Stimulated activated naive CD8-positive, alpha-beta T cell treated with anti-CD3 and anti-CD28 coated beads, Interleukin-15, Interleukin-2, amounts not matched to agents 100 ng/mL and 50 ng/mL, for 24 hours (primary cell): ENCODE data around the gene PALLD.
"Not testable (repeated sequence)": the region's sequence is repeated elsewhere in the genome, so short reads cannot be mapped to it uniquely, and the experiment has no call there.

Source experiments
- H3K27ac Mint-ChIP-seq: one replicate; pipeline ENCODE4 v1.8.0; 2021; ENCODE audit warnings: mild to moderate bottlenecking, mixed read lengths
- H3K27me3 Mint-ChIP-seq: one replicate; pipeline ENCODE4 v1.8.0; 2021; ENCODE audit warnings: mixed read lengths
- H3K36me3 Mint-ChIP-seq: one replicate; pipeline ENCODE4 v1.8.0; 2021; ENCODE audit warnings: low read depth, mixed read lengths
- H3K4me1 Mint-ChIP-seq: one replicate; pipeline ENCODE4 v1.8.0; 2021; ENCODE audit warnings: low read depth, mixed read lengths
- H3K4me3 Mint-ChIP-seq: one replicate; pipeline ENCODE4 v1.8.0; 2021; ENCODE audit warnings: mild to moderate bottlenecking, mixed read lengths
- H3K9me3 Mint-ChIP-seq: one replicate; pipeline ENCODE4 v1.8.0; 2021; ENCODE audit warnings: mixed read lengths

PALLD gene

GRCh38 chr4:168496834-168497233 is at the start of gene PALLD:
TSS of gene PALLD (plus strand) at chr4:168497052.
- Mint-ChIP-seq H3K4me1 (no peaks in the 10 kb centered on the region), H3K4me3 (no peak within 1 kb of the TSS), H3K36me3 (no peaks in the 10 kb centered on the region), H3K9me3 (no peaks in the 10 kb centered on the region), H3K27ac (no peak within 1 kb of the TSS), H3K27me3 (peaks cover 15% of the 10 kb centered on the region)

GRCh38 chr4:168449063-168449462 is 47.8 kb upstream of the PALLD start:
- peaks cover 36% of the 10 kb centered on the region for H3K4me1 Mint-ChIP-seq
- not testable (repeated sequence) for H3K27me3 Mint-ChIP-seq, H3K4me3 Mint-ChIP-seq, H3K9me3 Mint-ChIP-seq, H3K27ac Mint-ChIP-seq
- H3K36me3 Mint-ChIP-seq, result peaks cover 25% of the 10 kb centered on the region

GRCh38 chr4:168449719-168450452 is 47.0 kb upstream of the PALLD start:
- H3K9me3 Mint-ChIP-seq, result no peaks in the 10 kb centered on the region
- H3K36me3 Mint-ChIP-seq, result peaks cover 33% of the 10 kb centered on the region

GRCh38 chr4:168451331-168451730 is 45.5 kb upstream of the PALLD start:
- Mint-ChIP-seq H3K27me3 (no peaks in the 10 kb centered on the region), H3K36me3 (peaks cover 39% of the 10 kb centered on the region), H3K27ac (peak overlapping the region; percentile 89), H3K4me1 (peaks cover 36% of the 10 kb centered on the region), H3K4me3 (peak overlapping the region; percentile 39), H3K9me3 (no peaks in the 10 kb centered on the region)

More at GRCh38 chr4:168449719-168450452, 47.0 kb upstream of the PALLD start:
- H3K4me1 Mint-ChIP-seq, result peaks cover 36% of the 10 kb centered on the region
- no peak overlapping the region for H3K4me3 Mint-ChIP-seq
- H3K27ac Mint-ChIP-seq, result peak overlapping the region; percentile 50
- H3K27me3 Mint-ChIP-seq, result no peaks in the 10 kb centered on the region

- H3K27ac Mint-ChIP-seq, result peak overlapping the region; percentile 89
- H3K4me3 Mint-ChIP-seq, result peak overlapping the region; percentile 39
- H3K9me3 Mint-ChIP-seq, result no peaks in the 10 kb centered on the region
- peaks cover 36% of the 10 kb centered on the region for H3K4me1 Mint-ChIP-seq
- H3K36me3 Mint-ChIP-seq, result peaks cover 39% of the 10 kb centered on the region
- no peaks in the 10 kb centered on the region for H3K27me3 Mint-ChIP-seq
These were observed 45.0 kb upstream of the PALLD start for GRCh38 chr4:168451744-168452390.

- Mint-ChIP-seq H3K4me3 (no peak overlapping the region), H3K27ac (no peak overlapping the region), H3K36me3 (peaks cover 39% of the 10 kb centered on the region), H3K4me1 (peaks cover 36% of the 10 kb centered on the region), H3K27me3 (no peaks in the 10 kb centered on the region), H3K9me3 (no peaks in the 10 kb centered on the region)
These were observed 43.7 kb upstream of the PALLD start for GRCh38 chr4:168453146-168453545.

- not testable (repeated sequence) for H3K27me3 Mint-ChIP-seq, H3K27ac Mint-ChIP-seq, H3K9me3 Mint-ChIP-seq, H3K4me1 Mint-ChIP-seq, H3K4me3 Mint-ChIP-seq
- peaks cover 31% of the 10 kb centered on the region for H3K36me3 Mint-ChIP-seq
These were observed 38.6 kb upstream of the PALLD start for GRCh38 chr4:168458256-168458655.

GRCh38 chr4:168461821-168462220 is 35.0 kb upstream of the PALLD start:
- Mint-ChIP-seq H3K9me3 (no peaks in the 10 kb centered on the region), H3K27me3 (no peaks in the 10 kb centered on the region), H3K36me3 (peaks cover 28% of the 10 kb centered on the region), H3K4me3 (no peak overlapping the region), H3K27ac (no peak overlapping the region), H3K4me1 (peaks cover 2% of the 10 kb centered on the region)

- H3K4me1 Mint-ChIP-seq, result peaks cover 30% of the 10 kb centered on the region
- no peaks in the 10 kb centered on the region for H3K27me3 Mint-ChIP-seq
- H3K4me3 Mint-ChIP-seq, result no peak overlapping the region
- H3K36me3 Mint-ChIP-seq, result peaks cover 43% of the 10 kb centered on the region
- no peaks in the 10 kb centered on the region for H3K9me3 Mint-ChIP-seq
- peak overlapping the region; percentile 1 for H3K27ac Mint-ChIP-seq
These were observed 23.9 kb upstream of the PALLD start for GRCh38 chr4:168472920-168473319.

- H3K4me1 Mint-ChIP-seq, result peaks cover 44% of the 10 kb centered on the region
- H3K4me3 Mint-ChIP-seq, result no peak overlapping the region
- H3K27me3 Mint-ChIP-seq, result no peaks in the 10 kb centered on the region
- H3K27ac Mint-ChIP-seq, result peak overlapping the region; percentile 41
- H3K36me3 Mint-ChIP-seq, result peaks cover 31% of the 10 kb centered on the region
- H3K9me3 Mint-ChIP-seq, result no peaks in the 10 kb centered on the region
These were observed 22.1 kb upstream of the PALLD start for GRCh38 chr4:168474660-168475320.

GRCh38 chr4:168475745-168476144 is 21.1 kb upstream of the PALLD start:
- peaks cover 21% of the 10 kb centered on the region for H3K36me3 Mint-ChIP-seq
- no peak overlapping the region for H3K4me3 Mint-ChIP-seq
- no peaks in the 10 kb centered on the region for H3K27me3 Mint-ChIP-seq
- peaks cover 51% of the 10 kb centered on the region for H3K4me1 Mint-ChIP-seq
- no peaks in the 10 kb centered on the region for H3K9me3 Mint-ChIP-seq
- H3K27ac Mint-ChIP-seq, result no peak overlapping the region

GRCh38 chr4:168478868-168479267 is 18.0 kb upstream of the PALLD start:
- H3K36me3 Mint-ChIP-seq, result peaks cover 6% of the 10 kb centered on the region
- no peaks in the 10 kb centered on the region for H3K9me3 Mint-ChIP-seq
- no peaks in the 10 kb centered on the region for H3K27me3 Mint-ChIP-seq
- H3K27ac Mint-ChIP-seq, result peak overlapping the region; percentile 9
- peak overlapping the region; percentile 94 for H3K4me3 Mint-ChIP-seq
- peaks cover 81% of the 10 kb centered on the region for H3K4me1 Mint-ChIP-seq

GRCh38 chr4:168480931-168481611 is 15.8 kb upstream of the PALLD start:
- H3K27me3 Mint-ChIP-seq, result no peaks in the 10 kb centered on the region
- peaks cover 6% of the 10 kb centered on the region for H3K36me3 Mint-ChIP-seq
- H3K4me1 Mint-ChIP-seq, result peaks cover 70% of the 10 kb centered on the region
- no peaks in the 10 kb centered on the region for H3K9me3 Mint-ChIP-seq
- H3K4me3 Mint-ChIP-seq, result peak overlapping the region; percentile 94
- H3K27ac Mint-ChIP-seq, result peak overlapping the region; percentile 98

- no peaks in the 10 kb centered on the region for H3K9me3 Mint-ChIP-seq
- no peak overlapping the region for H3K4me3 Mint-ChIP-seq
- peaks cover 66% of the 10 kb centered on the region for H3K4me1 Mint-ChIP-seq
- no peaks in the 10 kb centered on the region for H3K36me3 Mint-ChIP-seq
- no peak overlapping the region for H3K27ac Mint-ChIP-seq
- no peaks in the 10 kb centered on the region for H3K27me3 Mint-ChIP-seq
These were observed 13.0 kb upstream of the PALLD start for GRCh38 chr4:168483811-168484210.

- H3K4me1 Mint-ChIP-seq, result peaks cover 61% of the 10 kb centered on the region
- H3K27me3 Mint-ChIP-seq, result no peaks in the 10 kb centered on the region
- no peaks in the 10 kb centered on the region for H3K36me3 Mint-ChIP-seq
- H3K4me3 Mint-ChIP-seq, result no peak overlapping the region
- H3K9me3 Mint-ChIP-seq, result no peaks in the 10 kb centered on the region
- no peak overlapping the region for H3K27ac Mint-ChIP-seq
These were observed 12.2 kb upstream of the PALLD start for GRCh38 chr4:168484626-168485025.
